GM21717 (cell line): ENCODE data around the gene SH3BP5.

Experiments
- ATAC-seq: cut with Tn5 transposase; IDR thresholded peaks from one replicate; pipeline ENCODE4 v1.9.1; 2021; ENCODE audit warnings: mild to moderate bottlenecking, moderate library complexity; ENCODE audit not compliant: unreplicated experiment

The SH3BP5 gene

GRCh38 chr3:15326037-15326436 lies 6.3 kb downstream of the SH3BP5 start:
- ATAC-seq = no peak

DNA sequence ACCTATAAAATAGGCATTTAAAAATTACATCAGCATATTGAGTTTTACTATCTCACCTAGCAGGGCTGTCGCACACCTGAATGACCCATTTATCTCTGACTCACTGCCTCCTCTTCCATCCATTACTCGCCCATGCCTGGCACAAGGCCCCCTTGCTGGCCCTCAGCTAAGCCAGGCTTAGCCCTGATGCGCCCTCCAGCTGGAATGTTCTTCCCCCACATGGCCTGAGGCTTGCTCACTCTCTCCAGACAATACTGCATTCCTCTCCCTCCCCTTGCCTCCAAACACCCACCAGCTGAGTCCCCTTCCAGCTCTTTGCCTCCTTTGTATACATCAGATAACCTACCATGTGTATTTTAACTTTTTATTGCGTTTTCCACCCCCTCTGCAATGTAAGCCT lies 7.2 kb downstream of the SH3BP5 start:
- no peak for ATAC-seq

GRCh38 chr3:15324379-15324808 lies 8.0 kb downstream of the SH3BP5 start:
- ATAC-seq = no peak

DNA sequence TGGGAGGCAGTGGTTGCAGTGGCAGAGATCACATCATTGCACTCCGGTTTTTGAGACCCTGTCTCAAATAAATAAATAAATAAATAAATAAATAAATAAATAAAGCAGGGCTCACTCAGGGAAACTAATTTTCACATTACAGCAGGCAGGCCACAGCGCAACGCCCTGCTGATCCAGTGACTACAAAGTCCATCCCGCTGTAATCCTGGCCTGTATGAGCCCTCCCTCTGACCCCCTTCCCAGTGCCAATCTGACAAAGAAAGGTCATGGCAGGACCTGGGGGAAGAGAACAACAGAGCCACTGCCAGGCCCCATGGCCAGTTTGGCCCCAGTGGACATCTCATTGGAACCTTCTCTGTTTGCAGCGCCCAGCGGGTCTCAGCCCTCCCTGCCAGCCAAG lies 9.3 kb downstream of the SH3BP5 start:
- no peak for ATAC-seq

DNA sequence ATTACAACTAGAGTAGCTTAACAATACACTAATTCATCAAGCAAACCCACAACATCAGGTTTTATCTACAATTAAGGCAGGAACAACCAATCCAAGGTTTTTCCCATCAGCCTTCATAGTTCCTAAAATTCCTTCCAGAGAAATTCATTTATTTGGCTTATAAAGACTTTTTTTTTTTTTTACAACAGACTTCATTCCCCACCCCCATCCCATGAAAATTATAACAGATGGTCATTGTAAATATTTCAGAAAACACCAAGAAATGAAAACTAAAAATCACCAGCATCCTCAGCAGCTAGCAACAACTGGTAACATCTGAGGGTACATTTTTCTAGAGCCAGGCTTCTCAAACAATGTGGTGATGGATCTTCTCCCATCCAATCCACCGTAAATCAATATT lies 11.0 kb downstream of the SH3BP5 start:
- ATAC-seq = no peak

- no peak for ATAC-seq
Observed at GRCh38 chr3:15319575-15319974, 12.8 kb downstream of the SH3BP5 start.

- no peak for ATAC-seq
Observed at GRCh38 chr3:15319136-15319535, 13.2 kb downstream of the SH3BP5 start.

- ATAC-seq = no peak
Observed at GRCh38 chr3:15318661-15319060, 13.7 kb downstream of the SH3BP5 start.

GRCh38 chr3:15316998-15317435 lies 15.4 kb downstream of the SH3BP5 start:
- no peak for ATAC-seq

GRCh38 chr3:15315003-15315402 lies 17.4 kb downstream of the SH3BP5 start:
- no peak for ATAC-seq

GRCh38 chr3:15314276-15314675 lies 18.1 kb downstream of the SH3BP5 start:
- ATAC-seq = no peak

DNA sequence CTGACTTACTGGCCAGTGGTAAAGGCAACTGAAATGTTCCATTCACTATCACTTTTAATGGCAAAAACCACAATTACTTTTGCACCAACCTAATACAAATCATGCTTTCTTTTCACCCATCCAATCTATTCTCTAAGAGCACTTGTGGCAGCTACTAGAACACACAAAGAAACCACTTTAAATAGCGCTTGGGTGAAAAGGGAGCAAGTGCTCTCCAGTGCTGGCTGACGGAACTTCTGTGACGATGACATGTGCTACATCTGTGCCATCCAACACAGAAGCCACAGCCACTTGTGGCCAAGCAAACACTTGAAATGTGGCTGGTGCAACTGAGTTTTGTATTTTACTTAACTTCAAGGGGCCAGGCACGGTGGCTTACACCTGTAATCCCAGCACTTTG lies 18.9 kb downstream of the SH3BP5 start:
- ATAC-seq = no peak

DNA sequence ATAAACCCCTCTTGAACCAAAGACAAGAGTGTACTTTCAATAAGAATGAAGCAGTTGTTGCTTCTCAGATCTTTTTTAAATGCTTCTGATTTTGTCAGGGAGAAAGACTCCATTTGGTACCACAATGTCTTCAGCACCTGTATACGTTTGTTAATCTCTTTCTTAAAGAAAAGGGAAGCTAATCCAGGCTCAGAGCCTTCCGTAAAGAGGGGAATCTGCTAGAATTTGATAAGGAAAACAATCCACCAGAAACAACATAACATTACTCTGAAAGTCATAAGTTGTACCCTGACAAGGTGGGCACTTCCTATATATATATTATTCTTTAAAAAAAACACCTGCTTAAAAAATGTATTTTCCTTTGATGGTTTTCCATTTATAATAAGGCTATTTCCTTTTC lies 19.8 kb downstream of the SH3BP5 start:
- ATAC-seq = no peak

DNA sequence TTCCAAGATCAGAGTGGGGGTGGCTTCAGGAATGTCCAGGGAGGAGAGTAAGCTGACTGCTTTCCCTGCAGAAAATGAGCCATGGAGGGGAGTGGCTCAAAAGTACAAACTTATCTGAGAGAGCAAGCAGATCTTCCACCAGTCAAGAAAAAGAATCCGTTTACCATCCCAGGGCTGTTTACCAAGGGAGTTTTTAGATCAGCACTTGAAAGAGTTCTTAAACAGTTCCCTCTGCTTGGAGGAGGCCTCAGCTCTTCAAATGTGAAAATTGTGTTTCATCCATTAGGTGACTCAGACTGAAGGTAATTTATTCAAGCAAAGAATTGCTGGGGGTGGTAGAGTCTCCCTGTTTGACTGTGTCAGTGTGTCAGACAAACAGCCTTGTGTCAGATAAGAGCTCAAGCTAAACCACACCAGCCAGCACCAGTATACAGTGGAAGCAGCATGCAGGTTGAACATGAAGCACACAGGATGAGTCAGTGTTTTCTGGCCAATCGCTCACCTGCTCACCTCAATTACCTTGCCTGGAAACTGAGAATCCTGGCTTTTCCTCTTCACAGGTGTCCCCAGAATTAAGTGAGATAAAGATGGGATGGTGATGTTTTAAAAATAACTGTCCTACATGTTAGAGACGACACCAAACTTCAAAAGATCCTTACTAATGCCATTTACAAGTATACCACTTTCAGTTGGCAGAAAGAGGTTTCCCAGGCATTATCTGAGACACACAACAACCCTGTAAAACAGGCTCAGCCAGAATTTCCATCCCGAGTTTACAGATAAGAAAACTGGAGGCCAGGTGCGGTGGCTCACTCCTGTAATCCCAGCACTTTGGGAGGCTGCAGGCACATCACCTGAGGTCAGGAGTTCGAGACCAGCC lies 21.7 kb downstream of the SH3BP5 start:
- ATAC-seq = peak; percentile 85

DNA sequence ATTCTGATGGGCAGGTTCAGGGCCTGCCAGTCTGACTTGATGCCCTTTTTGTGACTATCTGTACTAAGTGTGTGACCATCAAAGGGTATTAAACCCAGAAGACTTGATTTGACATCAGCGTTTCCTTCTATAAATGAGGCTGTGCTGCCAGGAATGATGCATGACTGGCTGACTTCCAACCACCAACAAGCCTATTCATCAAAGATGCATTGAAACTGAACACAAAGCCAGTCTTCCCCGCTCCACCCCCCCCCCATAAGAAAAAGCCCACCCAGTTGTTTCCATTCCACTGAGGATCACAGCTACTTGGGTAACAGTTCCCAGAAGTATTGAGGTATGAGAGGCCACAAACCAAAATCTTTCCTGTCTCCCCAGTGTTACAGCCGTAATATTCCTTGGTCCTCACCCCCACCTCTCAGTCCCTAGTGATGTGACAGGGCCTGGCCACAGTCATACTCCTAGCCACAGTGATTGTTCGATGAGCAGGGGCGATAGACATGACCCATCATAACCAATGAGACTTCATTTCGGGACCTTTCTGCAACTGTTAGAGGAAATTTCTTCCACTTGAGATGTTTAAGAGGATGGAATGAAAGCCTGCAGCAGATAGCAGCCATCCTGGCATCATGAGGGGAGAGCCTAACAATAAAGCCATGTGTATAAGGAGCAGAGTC lies 22.6 kb downstream of the SH3BP5 start:
- no peak for ATAC-seq

- ATAC-seq = no peak
Observed at GRCh38 chr3:15307580-15307979, 24.8 kb downstream of the SH3BP5 start.

DNA sequence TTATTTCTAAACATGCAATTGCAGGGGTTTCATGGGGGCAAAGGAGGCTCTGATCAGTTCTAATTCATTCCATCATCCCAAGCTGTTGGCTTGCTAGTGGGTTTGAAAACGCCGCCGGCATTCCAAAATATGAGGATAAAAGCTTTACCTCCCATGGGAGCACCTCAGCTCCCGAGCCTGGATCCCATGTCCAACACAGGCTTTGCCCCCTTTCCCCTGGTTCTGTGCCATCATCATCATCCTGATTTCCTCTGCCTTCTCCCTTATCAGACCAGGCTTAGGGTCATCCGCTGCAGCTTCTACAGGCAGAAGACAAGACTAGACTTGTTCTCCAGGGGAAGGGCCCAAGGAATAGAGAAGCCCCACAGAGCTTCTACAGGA lies 25.4 kb downstream of the SH3BP5 start:
- no peak for ATAC-seq

GRCh38 chr3:15305359-15305844 lies 27.0 kb downstream of the SH3BP5 start:
- ATAC-seq = no peak

DNA sequence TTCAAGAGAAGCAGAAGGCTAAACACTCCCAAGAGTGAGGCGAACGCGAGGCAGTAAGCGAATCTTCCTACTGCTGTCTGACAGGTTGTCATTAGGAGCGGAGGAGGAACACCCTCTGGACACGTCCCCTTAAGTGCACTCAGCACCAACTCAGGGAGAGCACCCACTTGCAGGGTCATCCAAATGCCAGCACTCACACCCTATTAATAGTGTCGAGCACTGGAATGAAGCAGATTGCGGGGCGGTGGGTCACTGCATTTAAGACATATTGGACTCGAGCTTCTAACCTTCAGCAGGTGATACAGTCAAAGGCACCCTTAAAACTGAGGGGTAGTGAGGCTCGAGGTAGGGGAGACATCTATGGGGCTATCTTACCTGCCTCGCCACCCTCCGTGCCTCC lies 28.7 kb downstream of the SH3BP5 start:
- no peak for ATAC-seq

GRCh38 chr3:15303216-15303615 lies 29.2 kb downstream of the SH3BP5 start:
- ATAC-seq = no peak

- ATAC-seq = no peak
Observed at GRCh38 chr3:15301761-15302160, 30.6 kb downstream of the SH3BP5 start.
